ENCODE data around the gene GALP. TPM values are rescaled to one million over a fixed set of nuclear protein-coding genes. Genes with fewer than 3 reads are reported as not detected.

GALP gene
- total RNA-seq, 2 donors from 2014 or later, result not detected

DNA sequence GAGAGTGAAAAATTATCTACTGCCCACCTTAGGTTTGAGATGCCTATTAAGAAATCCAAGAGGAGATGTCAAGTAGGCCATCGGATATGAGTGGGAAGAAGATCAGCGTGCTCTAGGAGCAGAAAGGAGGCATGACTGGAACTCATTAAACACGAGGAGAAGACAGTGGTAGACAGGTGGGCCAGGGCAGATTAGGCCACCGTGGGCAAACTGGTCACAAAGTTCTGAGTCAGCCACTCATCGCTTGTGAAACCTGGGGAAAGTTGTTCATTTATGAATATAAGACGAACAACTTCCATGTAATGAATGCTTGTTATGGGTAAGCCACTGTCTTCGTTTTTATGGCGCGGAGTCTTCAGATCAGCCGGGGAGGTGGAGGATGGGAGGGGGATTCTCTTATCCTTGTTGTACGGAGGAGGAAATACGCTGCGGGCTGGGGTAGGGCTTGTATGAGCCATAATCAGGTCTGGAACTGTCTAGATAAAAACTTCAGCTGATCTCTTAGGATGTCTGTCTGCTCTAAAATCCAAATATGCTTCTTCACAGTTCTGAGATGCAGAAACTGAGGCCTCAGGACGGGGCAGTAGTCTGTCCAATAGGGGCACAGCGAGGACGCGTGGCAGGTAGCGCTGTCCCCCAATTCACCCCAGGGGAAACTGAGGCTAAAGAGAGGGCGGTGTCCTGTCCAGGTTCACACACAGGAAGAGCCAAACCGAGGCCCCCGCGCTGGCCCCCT lies 35.8 kb upstream of the GALP start:
- Histone ChIP-seq H3K9me3 (no peaks in the 10 kb centered on the region), H3K27me3 (no peaks in the 10 kb centered on the region), H3K4me3 (peak overlapping the region; percentile 61 to 65), H3K4me1 (peaks cover 0 to 26% of the 10 kb centered on the region in 2 donors), H3K36me3 (no peaks in the 10 kb centered on the region), H3K27ac (peak overlapping the region; percentile 84 to 90)
- no peak for DNase-seq (ENCODE audit: low spot score)
- TF ChIP-seq, protein P1, sequence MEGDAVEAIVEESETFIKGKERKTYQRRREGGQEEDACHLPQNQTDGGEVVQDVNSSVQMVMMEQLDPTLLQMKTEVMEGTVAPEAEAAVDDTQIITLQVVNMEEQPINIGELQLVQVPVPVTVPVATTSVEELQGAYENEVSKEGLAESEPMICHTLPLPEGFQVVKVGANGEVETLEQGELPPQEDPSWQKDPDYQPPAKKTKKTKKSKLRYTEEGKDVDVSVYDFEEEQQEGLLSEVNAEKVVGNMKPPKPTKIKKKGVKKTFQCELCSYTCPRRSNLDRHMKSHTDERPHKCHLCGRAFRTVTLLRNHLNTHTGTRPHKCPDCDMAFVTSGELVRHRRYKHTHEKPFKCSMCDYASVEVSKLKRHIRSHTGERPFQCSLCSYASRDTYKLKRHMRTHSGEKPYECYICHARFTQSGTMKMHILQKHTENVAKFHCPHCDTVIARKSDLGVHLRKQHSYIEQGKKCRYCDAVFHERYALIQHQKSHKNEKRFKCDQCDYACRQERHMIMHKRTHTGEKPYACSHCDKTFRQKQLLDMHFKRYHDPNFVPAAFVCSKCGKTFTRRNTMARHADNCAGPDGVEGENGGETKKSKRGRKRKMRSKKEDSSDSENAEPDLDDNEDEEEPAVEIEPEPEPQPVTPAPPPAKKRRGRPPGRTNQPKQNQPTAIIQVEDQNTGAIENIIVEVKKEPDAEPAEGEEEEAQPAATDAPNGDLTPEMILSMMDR (IDR thresholded peaks at IDR 0.05), result no peak

DNA sequence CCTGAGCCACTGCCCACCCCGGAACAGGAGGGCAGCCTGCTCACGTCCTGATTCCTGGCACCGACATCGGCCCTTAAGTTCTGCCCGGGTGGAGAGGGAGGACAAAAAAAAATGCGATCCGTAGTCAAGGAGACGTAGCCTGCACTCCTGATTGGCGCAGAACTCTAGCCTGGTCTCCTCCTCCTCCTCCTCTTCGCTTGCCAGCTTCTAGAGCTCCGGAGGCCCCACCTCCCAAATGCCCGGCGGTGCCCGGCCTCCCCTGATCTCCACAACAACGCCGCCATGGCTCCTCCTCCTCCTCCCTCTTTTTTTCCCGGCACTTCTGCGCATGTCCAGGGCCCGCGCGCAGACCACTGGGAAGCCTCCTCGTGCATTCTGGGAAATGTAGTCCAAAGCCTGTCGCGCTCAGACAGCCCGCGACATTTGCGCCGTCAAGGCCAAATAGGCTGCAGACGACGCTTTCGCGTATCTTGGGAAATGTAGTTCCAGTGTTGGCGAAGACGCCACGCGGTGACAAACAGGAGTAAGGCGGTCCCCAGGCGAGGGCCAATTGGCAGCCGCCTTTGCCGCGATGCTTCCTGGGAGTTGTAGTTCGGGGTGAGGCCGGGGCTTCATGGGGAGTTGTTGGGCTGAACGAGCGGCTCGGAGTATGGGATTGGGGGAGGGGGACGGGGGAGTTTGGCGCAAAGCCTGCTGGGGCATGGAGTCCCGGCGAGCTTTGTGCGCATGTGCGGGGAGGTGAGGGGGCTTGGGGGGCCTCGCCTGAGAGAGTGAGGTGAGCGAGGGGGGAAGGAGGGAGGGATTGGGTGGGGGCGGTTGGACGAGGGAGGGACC lies 35.0 kb upstream of the GALP start, which contains the start of gene ZNF444:
TSS of gene ZNF444 (plus strand) at position 705 of the 834 bp plus-strand sequence. CDS start 5,625 bp downstream, outside the sequence.
- Histone ChIP-seq H3K4me1 (peaks cover 0 to 26% of the 10 kb centered on the region in 2 donors), H3K27ac (peak within 1 kb of the TSS; percentile 84 to 90), H3K27me3 (no peaks in the 10 kb centered on the region), H3K4me3 (peak within 1 kb of the TSS; percentile 61 to 65), H3K36me3 (no peaks in the 10 kb centered on the region), H3K9me3 (no peaks in the 10 kb centered on the region)
- TF ChIP-seq, protein P1 (IDR thresholded peaks at IDR 0.05), result no peak
- peak; percentile 99 for DNase-seq (ENCODE audit: low spot score)

DNA sequence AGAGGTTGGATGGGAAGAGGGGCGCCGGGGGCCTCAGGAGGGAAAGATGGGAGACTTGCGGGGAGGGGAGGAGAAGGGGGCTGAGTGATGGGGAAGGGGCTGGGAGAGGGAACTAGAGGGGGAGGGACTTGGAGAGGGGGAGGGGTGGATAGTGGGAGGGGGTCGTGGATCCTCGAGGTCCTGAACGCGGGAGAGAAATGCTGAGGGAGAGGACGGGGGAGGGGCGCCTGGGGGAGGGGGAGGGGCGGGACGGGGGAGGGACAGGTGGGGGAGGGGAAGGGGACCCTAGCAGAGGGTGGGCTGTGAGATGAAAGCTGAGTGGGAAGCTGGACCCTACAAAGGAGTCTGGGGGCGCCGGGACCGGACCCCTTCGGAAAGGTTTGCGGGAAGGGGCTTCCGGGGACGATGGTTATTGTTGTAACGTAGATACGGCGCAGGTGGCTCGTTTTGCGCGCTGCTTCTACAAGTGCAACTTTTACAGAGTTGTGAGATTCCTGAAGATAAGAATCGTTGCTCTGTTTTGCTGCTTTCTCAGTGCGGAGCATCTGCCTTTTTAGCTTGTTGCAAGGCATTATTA lies 34.3 kb upstream of the GALP start:
- H3K4me3 ChIP-seq, result peak overlapping the region; percentile 61 to 65
- H3K9me3 ChIP-seq, result no peaks in the 10 kb centered on the region
- TF ChIP-seq, protein P1 (IDR thresholded peaks at IDR 0.05), result no peak
- H3K27ac ChIP-seq, result peak overlapping the region; percentile 84 to 90
- peaks cover 6% of the 10 kb centered on the region for H3K36me3 ChIP-seq
- no peaks in the 10 kb centered on the region for H3K27me3 ChIP-seq
- DNase-seq (ENCODE audit: low spot score), result no peak
- peaks cover 0 to 26% of the 10 kb centered on the region in 2 donors for H3K4me1 ChIP-seq

DNA sequence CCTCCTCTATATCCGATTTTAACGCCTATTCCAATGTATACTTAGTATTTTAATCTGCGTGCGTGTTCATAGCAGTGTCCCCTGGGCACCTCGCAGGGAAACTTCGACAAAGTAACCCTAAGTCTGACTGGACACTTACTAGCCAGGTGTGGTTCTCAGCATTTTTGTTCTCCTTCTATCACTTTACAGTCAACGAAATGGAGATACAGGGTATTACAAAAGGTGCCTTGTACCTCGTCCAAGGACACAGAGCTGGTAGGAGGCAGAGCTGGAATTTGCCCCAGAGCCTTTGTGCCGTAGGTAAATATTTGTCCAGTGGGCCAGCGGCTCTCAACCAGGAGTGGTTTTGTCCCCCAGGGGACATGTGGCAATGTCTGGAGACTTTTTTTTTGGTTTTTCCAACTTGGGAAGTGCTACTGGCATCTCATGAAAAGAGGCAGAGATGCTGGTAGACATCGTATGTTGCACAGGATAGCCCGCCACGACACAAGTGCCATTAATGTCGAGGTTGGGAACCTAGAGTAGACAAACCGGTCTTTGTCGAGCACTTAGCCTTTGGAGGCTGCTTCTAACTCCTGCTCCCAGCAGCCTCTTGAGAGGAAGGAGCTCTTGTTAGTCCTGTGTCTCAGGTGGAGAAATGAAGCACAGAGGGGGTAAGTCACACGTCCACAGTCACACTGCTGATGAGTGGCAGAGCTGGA lies 33.6 kb upstream of the GALP start:
- H3K27ac ChIP-seq, result peak overlapping the region; percentile 84 to 90
- H3K9me3 ChIP-seq, result no peaks in the 10 kb centered on the region
- DNase-seq (ENCODE audit: low spot score), result no peak
- peaks cover 12% of the 10 kb centered on the region for H3K36me3 ChIP-seq
- H3K27me3 ChIP-seq, result no peaks in the 10 kb centered on the region
- peak overlapping the region; percentile 61 to 65 for H3K4me3 ChIP-seq
- TF ChIP-seq, protein P1 (IDR thresholded peaks at IDR 0.05), result no peak
- peaks cover 0 to 26% of the 10 kb centered on the region in 2 donors for H3K4me1 ChIP-seq

DNA sequence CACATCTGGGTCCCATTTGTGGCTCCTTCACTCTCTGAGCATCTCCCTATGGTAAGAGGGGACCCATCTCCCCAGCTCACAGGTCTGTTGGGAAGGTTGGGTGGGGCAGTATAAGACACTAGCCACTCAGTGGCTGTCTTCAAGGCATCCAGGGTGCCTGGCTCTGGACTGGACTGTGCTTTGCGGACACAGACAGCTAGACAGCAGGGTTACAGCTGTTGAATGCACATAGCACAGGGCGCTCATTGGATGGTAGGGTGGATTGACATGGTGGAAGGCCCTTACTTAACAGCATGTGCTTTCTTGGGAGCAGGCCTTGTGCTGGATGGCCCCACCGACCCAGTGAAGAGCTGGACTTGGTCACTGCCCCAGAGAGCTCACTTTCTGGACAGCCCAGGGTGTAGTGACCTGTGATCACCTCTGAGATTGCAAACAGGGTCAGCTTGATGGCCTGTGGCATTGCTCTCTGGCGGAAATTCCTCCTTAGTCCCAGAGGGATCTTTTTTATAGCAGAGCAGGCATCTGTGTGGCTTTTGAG lies 32.8 kb upstream of the GALP start:
- TF ChIP-seq, protein P1 (IDR thresholded peaks at IDR 0.05), result no peak
- H3K27me3 ChIP-seq, result no peaks in the 10 kb centered on the region
- no peaks in the 10 kb centered on the region for H3K9me3 ChIP-seq
- H3K27ac ChIP-seq, result no peak overlapping the region
- H3K4me1 ChIP-seq, result peaks cover 0 to 26% of the 10 kb centered on the region in 2 donors
- peaks cover 18% of the 10 kb centered on the region for H3K36me3 ChIP-seq
- DNase-seq (ENCODE audit: low spot score), result no peak
- H3K4me3 ChIP-seq, result no peak overlapping the region

Data from right atrium auricular region (tissue), 2 donors.